ENCODE data around the gene R3HDM1. TPM values are rescaled to one million over a fixed set of nuclear protein-coding genes. Genes with fewer than 3 reads are reported as not detected.

R3HDM1 gene
- total and polyA plus RNA-seq, 2 of the 4 experiments (the other 2 are of a cell fraction), result 5.9 to 38.1 TPM

GRCh38 chr2:135607561-135607960 lies 76.3 kb downstream of the R3HDM1 start:
- Histone ChIP-seq H3K23ac (ENCODE audit: low read depth, low read length) (no peak overlapping the region), H3K56ac (ENCODE audit: extremely low read depth, insufficient read depth, low read length) (no peak overlapping the region), H4K20me1 (ENCODE audit: insufficient read depth, low read length) (no peaks in the 10 kb centered on the region), H2BK120ac (ENCODE audit: low read depth, low read length) (no peak overlapping the region), H3K4me3 (ENCODE audit: insufficient read depth, low read depth, low read length) (no peak overlapping the region), H3K9me3 (ENCODE audit: control insufficient read depth, insufficient read depth, low read length) (no peaks in the 10 kb centered on the region), H2BK20ac (ENCODE audit: low read depth, low read length) (no peak overlapping the region), H2AK5ac (ENCODE audit: low read depth, low read length) (no peak overlapping the region), H3K18ac (ENCODE audit: low read depth, low read length) (no peak overlapping the region), H3K36me3 (ENCODE audit: control insufficient read depth, insufficient read depth, low read length) (peaks cover 13% of the 10 kb centered on the region), H3K4me1 (ENCODE audit: control insufficient read depth, insufficient read depth, low read length) (no peaks in the 10 kb centered on the region), H3K9me1 (ENCODE audit: insufficient read depth, low read length) (no peaks in the 10 kb centered on the region), H3K14ac (replicated peaks; ENCODE audit: low read depth, low read length) (no peak overlapping the region), H2BK15ac (ENCODE audit: low read depth, low read length) (no peak overlapping the region), H3K9ac (ENCODE audit: low read depth, low read length) (no peak overlapping the region), H3K27ac (ENCODE audit: insufficient read depth, low read length) (no peak overlapping the region), H2AFZ (replicated peaks; ENCODE audit: low read length, poor library complexity) (no peak overlapping the region), H4K8ac (ENCODE audit: low read depth in 2 of 2, low read length in 2 of 2) (no peak overlapping the region), H4K5ac (ENCODE audit: low read depth, low read length) (no peak overlapping the region), H3K27me3 (ENCODE audit: control insufficient read depth, insufficient read depth, low read length) (no peaks in the 10 kb centered on the region), H3K4ac (ENCODE audit: low read depth, low read length) (no peak overlapping the region), H4K91ac (ENCODE audit: insufficient read depth, low read depth, low read length) (no peak overlapping the region), H3K4me2 (ENCODE audit: low read depth, low read length) (no peak overlapping the region), H3K79me1 (ENCODE audit: low read depth in 1 of 2, low read length in 2 of 2) (0 out of 4 replicates have a peak, but pooled peaks cover 0 to 3% of the 10 kb centered on the region in 2 experiments), H2AK9ac (replicated peaks; ENCODE audit: low read depth, low read length, poor library complexity) (no peak overlapping the region), H2BK5ac (ENCODE audit: low read depth, low read length, poor library complexity, severe bottlenecking) (no peak overlapping the region)
- POLR2A ChIA-PET (ENCODE audit: unreplicated experiment), result no interaction called here
- CTCF ChIA-PET, result no interaction called here
- dilution Hi-C loops (cut with HindIII; ENCODE audit: low sequenced_read_pairs, unreplicated experiment) (no loop called here), intact Hi-C loops (cut with micrococcal nuclease) (no loop called here), in situ Hi-C loops (cut with MboI; ENCODE audit: low sequenced_read_pairs) (loop anchor here (10.0 kb wide), 1 partner anchor 603 kb away; no protein-coding TSS in a partner anchor)
- DNase-seq (peak; percentile 23), ATAC-seq (ENCODE audit: low read depth) (no peak)
- BruUV-seq (replicated peaks), result no TSS peak
- TF ChIP-seq, protein P1, sequence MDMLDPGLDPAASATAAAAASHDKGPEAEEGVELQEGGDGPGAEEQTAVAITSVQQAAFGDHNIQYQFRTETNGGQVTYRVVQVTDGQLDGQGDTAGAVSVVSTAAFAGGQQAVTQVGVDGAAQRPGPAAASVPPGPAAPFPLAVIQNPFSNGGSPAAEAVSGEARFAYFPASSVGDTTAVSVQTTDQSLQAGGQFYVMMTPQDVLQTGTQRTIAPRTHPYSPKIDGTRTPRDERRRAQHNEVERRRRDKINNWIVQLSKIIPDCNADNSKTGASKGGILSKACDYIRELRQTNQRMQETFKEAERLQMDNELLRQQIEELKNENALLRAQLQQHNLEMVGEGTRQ (IDR thresholded peaks at IDR 0.05; ENCODE audit: low read depth, low read length), result no peak
- no peak for TF ChIP-seq MXI1 (IDR thresholded peaks at IDR 0.05; ENCODE audit: borderline replicate concordance, low read depth, low read length)
- no peak for TF ChIP-seq MAFK (IDR thresholded peaks at IDR 0.05; ENCODE audit: low read depth, low read length)
- TF ChIP-seq, protein P2, sequence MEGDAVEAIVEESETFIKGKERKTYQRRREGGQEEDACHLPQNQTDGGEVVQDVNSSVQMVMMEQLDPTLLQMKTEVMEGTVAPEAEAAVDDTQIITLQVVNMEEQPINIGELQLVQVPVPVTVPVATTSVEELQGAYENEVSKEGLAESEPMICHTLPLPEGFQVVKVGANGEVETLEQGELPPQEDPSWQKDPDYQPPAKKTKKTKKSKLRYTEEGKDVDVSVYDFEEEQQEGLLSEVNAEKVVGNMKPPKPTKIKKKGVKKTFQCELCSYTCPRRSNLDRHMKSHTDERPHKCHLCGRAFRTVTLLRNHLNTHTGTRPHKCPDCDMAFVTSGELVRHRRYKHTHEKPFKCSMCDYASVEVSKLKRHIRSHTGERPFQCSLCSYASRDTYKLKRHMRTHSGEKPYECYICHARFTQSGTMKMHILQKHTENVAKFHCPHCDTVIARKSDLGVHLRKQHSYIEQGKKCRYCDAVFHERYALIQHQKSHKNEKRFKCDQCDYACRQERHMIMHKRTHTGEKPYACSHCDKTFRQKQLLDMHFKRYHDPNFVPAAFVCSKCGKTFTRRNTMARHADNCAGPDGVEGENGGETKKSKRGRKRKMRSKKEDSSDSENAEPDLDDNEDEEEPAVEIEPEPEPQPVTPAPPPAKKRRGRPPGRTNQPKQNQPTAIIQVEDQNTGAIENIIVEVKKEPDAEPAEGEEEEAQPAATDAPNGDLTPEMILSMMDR (conservative IDR thresholded peaks at IDR 0.05; ENCODE audit: low read depth, low read length), result no peak
- no peak for TF ChIP-seq NFE2L2 (IDR thresholded peaks at IDR 0.05; ENCODE audit: low read depth, low read length)
- TF ChIP-seq RCOR1 (IDR thresholded peaks at IDR 0.05; ENCODE audit: insufficient replicate concordance, low read length), result no peak
- no peak for TF ChIP-seq SMC3 (IDR thresholded peaks at IDR 0.05; ENCODE audit: low read depth, low read length)
- no peak for TF ChIP-seq POLR2A (IDR thresholded peaks at IDR 0.05; ENCODE audit: low read depth, low read length)
- no peak for TF ChIP-seq MAZ (IDR thresholded peaks at IDR 0.05; ENCODE audit: borderline replicate concordance, low read depth, low read length)
- no peak for TF ChIP-seq CEBPB (IDR thresholded peaks at IDR 0.05; ENCODE audit: low read depth, low read length)
- no peak for TF ChIP-seq ELK1 (IDR thresholded peaks at IDR 0.05; ENCODE audit: borderline replicate concordance, low read depth, low read length)
- no peak for TF ChIP-seq RAD21 (IDR thresholded peaks at IDR 0.05; ENCODE audit: low read length)
- TF ChIP-seq CHD1 (IDR thresholded peaks at IDR 0.05; ENCODE audit: low read depth, low read length), result no peak
- no peak for TF ChIP-seq RFX5 (IDR thresholded peaks at IDR 0.05; ENCODE audit: low read depth, low read length)
- TF ChIP-seq FOS (IDR thresholded peaks at IDR 0.05; ENCODE audit: low read depth, low read length), result no peak
- WGBS, 2 experiments (ENCODE audit: extremely low coverage in 2 of 2, insufficient read length in 1 of 2), result no CpG with 5 or more reads among the region's 2 CpGs
